GM18868 (cell line): ENCODE measurements around the gene SULT1A1.

Experiments
- ATAC-seq: cut with Tn5 transposase; IDR thresholded peaks from one replicate; pipeline ENCODE4 v1.9.1; 2021; ENCODE audit warnings: mild to moderate bottlenecking, moderate library complexity; ENCODE audit not compliant: unreplicated experiment

SULT1A1 gene

GRCh38 chr16:28562199-28562598 lies 47.6 kb downstream of the SULT1A1 start:
- no peak for ATAC-seq

- no peak for ATAC-seq
These were observed 48.2 kb downstream of the SULT1A1 start for GRCh38 chr16:28561557-28562187.

- no peak for ATAC-seq
These were observed 51.4 kb downstream of the SULT1A1 start for GRCh38 chr16:28558456-28558855.

- ATAC-seq = no peak
These were observed 52.9 kb downstream of the SULT1A1 start for GRCh38 chr16:28556914-28557320.

GRCh38 chr16:28555561-28555960 lies 54.3 kb downstream of the SULT1A1 start:
- ATAC-seq = no peak
